Esophagus squamous epithelium (tissue), 5 donors: ENCODE data around the gene ADRA2A. TPM values are rescaled to one million over a fixed set of nuclear protein-coding genes. Genes with fewer than 3 reads are reported as not detected.

Source experiments
- DNase-seq: peaks from one replicate; lab custom pipeline; 2025; lab: John Stamatoyannopoulos, UW
- H3K27ac ChIP-seq, 4 donors: fragments of 200-600 bp; sonication (generic); one replicate each; pipeline ENCODE4 v1.5.1; 2016 to 2019; ENCODE audit warnings: mild to moderate bottlenecking in 1 of 4
- H3K27me3 ChIP-seq, 4 donors: fragments of 200-600 bp; sonication (generic); 1 replicate in 3 of 4; 2 replicates in 1 of 4; pipeline versions ENCODE4 v1.5.1 to v1.6.0; 2017 to 2021; ENCODE audit warnings: antibody characterized with exemption in 1 of 4
- H3K36me3 ChIP-seq, 3 donors: fragments of 200-600 bp; sonication (generic); one replicate each; pipeline ENCODE4 v1.5.1; 2016 to 2019
- H3K4me1 ChIP-seq, 3 donors: fragments of 200-600 bp; sonication (generic); one replicate each; pipeline ENCODE4 v1.5.1; 2017 to 2019
- H3K4me3 ChIP-seq, 4 donors: fragments of 200-600 bp; sonication (generic); 1 replicate in 3 of 4; 2 replicates in 1 of 4; pipeline ENCODE4 v1.5.1; 2016 to 2019; ENCODE audit warnings: mild to moderate bottlenecking in 2 of 4, moderate library complexity in 1 of 4
- H3K9me3 ChIP-seq, 3 donors: fragments of 200-600 bp; sonication (generic); one replicate each; pipeline ENCODE4 v1.5.1; 2016 to 2019
- CTCF ChIP-seq, 6 experiments: fragments of 450-650 bp in 4 of 6; fragments of 200-600 bp in 2 of 6; sonication (generic) in 2 of 6; IDR thresholded peaks; one replicate each; pipeline ENCODE4 v1.5.1; 2016 to 2019; ENCODE audit warnings: antibody characterized with exemption in 6 of 6, mild to moderate bottlenecking in 4 of 6, moderate library complexity in 4 of 6
- POLR2A ChIP-seq, 4 donors: fragments of 450-650 bp; IDR thresholded peaks; one replicate each; pipeline ENCODE4 v1.6.1; 2017; ENCODE audit warnings: antibody characterized with exemption in 4 of 4, mild to moderate bottlenecking in 4 of 4, moderate library complexity in 3 of 4
- WGBS, 2 donors: methylation state at CpG; one replicate each; pipeline ENCODE4 v1.1.5; 2018; 5-methylcytosine and 5-hydroxymethylcytosine counted together
- intact Hi-C: fragments of 100-400 bp; cut with DNase I; formaldehyde crosslinking; loops from one replicate; pipeline ENCODE4 v1.15.0; 2022
- total RNA-seq, 4 donors: library from RNA; depleted of rRNA; stranded (reverse); fragments of >200 nt; gene quantifications; one replicate each; pipeline ENCODE4 v1.1.0, GENCODE V29; 2016
- donor health status: DM: yes; HTN: yes; CAD: no.

The ADRA2A gene
- total RNA-seq, 4 donors from 2014 or later, result 0.38 to 1.1 (median 0.40) TPM; not detected in 1

DNA sequence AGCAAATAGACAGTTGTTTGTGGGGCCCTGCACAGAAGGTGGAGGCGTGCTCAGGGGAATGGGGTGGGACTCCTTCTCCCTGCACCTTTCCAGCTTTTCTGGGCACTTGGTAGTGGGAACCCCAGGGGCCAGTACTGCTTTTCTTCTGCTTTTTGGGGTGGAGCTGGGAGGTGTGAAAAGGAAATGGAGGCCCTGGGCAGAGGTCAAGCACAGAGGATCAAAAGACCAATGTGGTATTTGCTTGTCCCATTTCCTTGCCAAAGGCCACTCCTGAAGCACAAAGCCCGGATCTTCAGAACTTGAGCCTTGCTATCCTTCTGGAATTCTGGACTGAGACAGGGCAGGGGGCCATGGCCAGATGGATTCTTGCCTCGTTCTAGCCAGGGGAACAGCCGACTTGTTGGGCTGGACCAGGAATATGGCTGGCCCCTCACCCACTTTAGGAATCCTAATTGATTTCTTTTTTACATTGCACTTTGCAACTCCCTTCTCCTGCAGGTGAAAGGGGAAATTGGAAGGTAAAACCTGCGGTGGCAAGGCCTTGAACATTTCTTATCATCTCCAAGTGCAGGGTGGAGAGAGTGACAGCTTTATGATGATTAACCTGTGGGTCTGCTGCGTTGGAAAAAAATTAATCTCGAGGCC is 26.5 kb downstream of the ADRA2A start:
- intact Hi-C loops, result no loop called here
- Histone ChIP-seq H3K9me3 (no peaks in the 10 kb centered on the region), H3K27ac (no peak overlapping the region), H3K36me3 (no peaks in the 10 kb centered on the region), H3K4me1 (no peaks in the 10 kb centered on the region), H3K4me3 (no peak overlapping the region), H3K27me3 (peaks cover 0 to 14% (median 0%) of the 10 kb centered on the region in 4 donors)
- no peak for DNase-seq
- 53 to 67% methylated on average over 5 of the region's 7 CpGs for WGBS, 2 donors
- TF ChIP-seq POLR2A (IDR thresholded peaks at IDR 0.05) (no peak), CTCF (IDR thresholded peaks at IDR 0.05) (no peak)

- 86 to 96% methylated on average over 6 to 20 of the region's 20 CpGs for WGBS, 2 donors
- Histone ChIP-seq H3K36me3 (no peaks in the 10 kb centered on the region), H3K4me3 (no peak overlapping the region), H3K4me1 (no peaks in the 10 kb centered on the region), H3K9me3 (no peaks in the 10 kb centered on the region), H3K27ac (no peak overlapping the region), H3K27me3 (peaks cover 0 to 14% (median 0%) of the 10 kb centered on the region in 4 donors)
- DNase-seq, result no peak
- TF ChIP-seq POLR2A (IDR thresholded peaks at IDR 0.05) (no peak), CTCF (IDR thresholded peaks at IDR 0.05) (no peak)
- intact Hi-C loops, result no loop called here
These were observed 28.0 kb downstream of the ADRA2A start for GRCh38 chr10:111104811-111105210.

DNA sequence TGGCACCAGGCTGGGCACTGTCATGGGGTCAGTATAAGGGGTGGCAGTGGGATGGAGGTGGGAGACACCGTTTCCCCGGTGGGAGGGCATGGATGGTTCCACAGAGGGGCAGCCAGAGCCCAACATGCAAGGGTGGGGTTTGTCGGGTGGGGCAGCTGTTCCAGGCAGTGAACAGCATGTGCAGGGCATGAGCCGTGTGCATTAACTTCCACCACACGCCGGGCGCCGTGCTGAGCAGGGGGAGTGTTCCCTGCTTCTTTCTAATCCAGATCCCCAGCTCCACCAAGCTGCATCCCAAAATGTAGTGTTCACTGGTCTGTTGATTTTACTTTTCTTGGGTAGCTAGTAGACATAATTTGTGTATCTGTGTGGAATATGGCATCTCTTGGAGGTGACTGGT is 29.3 kb downstream of the ADRA2A start:
- intact Hi-C loops, result no loop called here
- Histone ChIP-seq H3K27ac (no peak overlapping the region), H3K4me3 (no peak overlapping the region), H3K4me1 (no peaks in the 10 kb centered on the region), H3K27me3 (peaks cover 0 to 14% (median 0%) of the 10 kb centered on the region in 4 donors), H3K36me3 (no peaks in the 10 kb centered on the region), H3K9me3 (no peaks in the 10 kb centered on the region)
- no peak for DNase-seq
- WGBS, 2 donors, result 77 to 88% methylated on average over 8 of the region's 8 CpGs
- TF ChIP-seq CTCF (IDR thresholded peaks at IDR 0.05), result no peak
- TF ChIP-seq POLR2A (IDR thresholded peaks at IDR 0.05), result no peak

GRCh38 chr10:111107023-111107422 is 30.2 kb downstream of the ADRA2A start:
- intact Hi-C loops, result no loop called here
- Histone ChIP-seq H3K27me3 (peaks cover 0 to 14% (median 0%) of the 10 kb centered on the region in 4 donors), H3K4me3 (no peak overlapping the region), H3K27ac (no peak overlapping the region), H3K36me3 (no peaks in the 10 kb centered on the region), H3K4me1 (no peaks in the 10 kb centered on the region), H3K9me3 (no peaks in the 10 kb centered on the region)
- WGBS, 2 donors, result 59 to 67% methylated on average over 3 of the region's 4 CpGs
- DNase-seq, result no peak
- TF ChIP-seq CTCF (IDR thresholded peaks at IDR 0.05), result no peak
- TF ChIP-seq POLR2A (IDR thresholded peaks at IDR 0.05), result no peak

DNA sequence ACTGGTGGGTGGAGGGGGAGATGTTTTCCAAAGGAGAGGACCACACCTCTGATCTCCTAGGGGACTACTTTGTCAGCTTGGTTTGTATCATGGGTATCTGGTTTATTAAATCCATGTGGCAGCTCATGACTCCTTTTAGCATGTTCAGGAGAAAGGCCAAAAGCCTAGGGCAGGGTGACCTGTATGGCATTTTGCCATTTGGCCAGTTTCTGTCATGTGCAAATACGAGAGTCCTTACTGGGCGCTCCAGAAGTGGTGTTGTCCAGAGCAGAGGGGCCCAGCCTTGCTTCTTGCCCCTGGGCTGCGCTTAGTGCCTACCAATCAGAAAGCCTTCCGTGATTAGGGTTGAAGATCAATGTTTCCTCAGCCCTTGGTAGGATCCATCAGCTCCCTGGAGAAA is 31.0 kb downstream of the ADRA2A start:
- no peak overlapping the region for H3K4me3 ChIP-seq
- no peaks in the 10 kb centered on the region for H3K9me3 ChIP-seq
- peaks cover 0 to 10% (median 0%) of the 10 kb centered on the region in 4 donors for H3K27me3 ChIP-seq
- intact Hi-C loops, result no loop called here
- no peaks in the 10 kb centered on the region for H3K4me1 ChIP-seq
- 82 to 90% methylated on average over 4 of the region's 4 CpGs for WGBS, 2 donors
- H3K27ac ChIP-seq, result no peak overlapping the region
- no peak for DNase-seq
- TF ChIP-seq POLR2A (IDR thresholded peaks at IDR 0.05) (no peak), CTCF (IDR thresholded peaks at IDR 0.05) (no peak)
- H3K36me3 ChIP-seq, result no peaks in the 10 kb centered on the region
